ENCODE data around the gene CD63. TPM values are rescaled to one million over a fixed set of nuclear protein-coding genes. Genes with fewer than 3 reads are reported as not detected.
A peak's percentile ranks its signal among the peaks of the same experiment; 100 is the strongest.

The CD63 gene
- total and polyA plus RNA-seq, 8 donors: 71.2 to 1,329 (median 464) TPM

- no peak for DNase-seq
- H3K4me3 ChIP-seq: no peak overlapping the region
- intact Hi-C loops (cut with DNase I; ENCODE audit: low total_unique reads): no loop called here
- 85 to 93% (median 89%) methylated on average over 14 of the region's 14 CpGs for WGBS, 5 donors
- TF ChIP-seq EP300 (IDR thresholded peaks at IDR 0.05) (no peak), POLR2A (IDR thresholded peaks at IDR 0.05) (no peak), POLR2AphosphoS5 (IDR thresholded peaks at IDR 0.05) (no peak), CTCF (IDR thresholded peaks at IDR 0.05) (no peak)
- H3K4me1 ChIP-seq: peaks cover 19 to 35% (median 29%) of the 10 kb centered on the region in 4 donors
- no peak overlapping the region for H3K27ac ChIP-seq
- H3K27me3 ChIP-seq: no peaks in the 10 kb centered on the region
- H3K9me3 ChIP-seq: no peaks in the 10 kb centered on the region
- no peaks in the 10 kb centered on the region for H3K36me3 ChIP-seq
Measured at GRCh38 chr12:55733021-55733555, 4.3 kb upstream of the CD63 start.

- peaks cover 0 to under 1% (median 0%) of the 10 kb centered on the region in 4 donors for H3K36me3 ChIP-seq
- no peak overlapping the region for H3K27ac ChIP-seq
- WGBS, 5 donors: 70 to 83% (median 76%) methylated on average over 4 of the region's 4 CpGs
- no peak overlapping the region for H3K4me3 ChIP-seq
- DNase-seq: no peak
- no peaks in the 10 kb centered on the region for H3K27me3 ChIP-seq
- H3K4me1 ChIP-seq: peaks cover 18 to 33% (median 29%) of the 10 kb centered on the region in 4 donors
- intact Hi-C loops (cut with DNase I; ENCODE audit: low total_unique reads): no loop called here
- no peaks in the 10 kb centered on the region for H3K9me3 ChIP-seq
- TF ChIP-seq POLR2AphosphoS5 (IDR thresholded peaks at IDR 0.05): no peak
- no peak for TF ChIP-seq POLR2A (IDR thresholded peaks at IDR 0.05)
- no peak for TF ChIP-seq CTCF (IDR thresholded peaks at IDR 0.05)
- no peak for TF ChIP-seq EP300 (IDR thresholded peaks at IDR 0.05)
Measured at GRCh38 chr12:55732288-55732687, 3.5 kb upstream of the CD63 start.

DNA sequence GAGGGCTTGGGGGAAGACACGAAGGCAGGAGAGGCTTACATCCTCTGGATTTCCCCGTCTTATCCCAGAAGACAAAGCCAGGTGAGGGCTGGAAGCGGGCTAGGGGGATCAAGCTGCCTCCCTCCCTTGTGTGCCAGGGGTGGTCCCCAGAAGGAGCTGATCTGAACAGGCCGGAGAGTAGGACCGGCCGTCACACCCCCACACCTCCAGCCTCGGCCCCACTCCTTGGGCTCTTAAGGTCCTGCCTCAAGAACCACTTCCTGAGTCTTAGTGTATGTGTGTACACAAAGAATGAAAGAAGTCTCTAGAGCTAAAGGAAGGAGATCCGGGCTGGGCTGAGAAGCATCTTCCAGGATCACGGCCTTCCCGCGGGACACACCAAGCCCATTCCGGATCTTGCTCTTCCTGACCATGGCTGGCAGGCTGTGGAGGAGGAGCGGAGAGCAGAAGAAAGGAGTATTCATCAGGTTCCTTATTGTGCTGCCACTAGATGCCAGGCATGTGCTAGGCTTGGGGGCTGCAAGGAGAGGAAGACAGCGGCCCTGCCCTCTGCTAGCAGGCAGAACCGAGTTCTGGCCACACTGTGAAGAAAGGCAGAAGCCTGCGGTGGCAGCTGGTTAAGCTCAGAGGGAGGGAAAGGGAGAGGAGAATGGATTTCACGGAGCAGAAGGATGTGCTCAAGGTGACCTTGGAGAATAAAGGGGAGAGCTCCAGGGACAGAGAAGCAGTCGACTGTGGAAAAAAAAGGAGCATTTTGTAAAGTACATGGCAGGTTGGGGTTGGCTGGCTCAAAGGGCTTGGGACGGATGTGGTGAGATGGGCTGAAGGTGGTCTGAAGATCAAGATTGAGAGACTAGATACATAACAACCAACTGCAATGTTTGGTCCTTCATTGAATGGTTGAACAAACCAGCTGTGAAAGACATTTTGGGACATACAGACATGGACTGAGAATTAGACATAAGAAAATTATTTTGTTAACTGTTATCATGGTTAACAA lies 1.3 kb upstream of the CD63 start:
- Histone ChIP-seq H3K9me3 (no peaks in the 10 kb centered on the region), H3K4me3 (peak overlapping the region; percentile 75 to 96 (median 91)), H3K27me3 (no peaks in the 10 kb centered on the region), H3K27ac (peak overlapping the region; percentile 94 to 100 (median 99)), H3K4me1 (peaks cover 38 to 48% (median 44%) of the 10 kb centered on the region in 4 donors), H3K36me3 (peaks cover 20 to 22% (median 21%) of the 10 kb centered on the region in 4 donors)
- peak in 1 of 2 donors; percentile 83 for DNase-seq
- intact Hi-C loops (cut with DNase I; ENCODE audit: low total_unique reads): no loop called here
- TF ChIP-seq EP300 (IDR thresholded peaks at IDR 0.05) (no peak), POLR2A (IDR thresholded peaks at IDR 0.05) (peak in 1 of 4 donors; percentile 2), POLR2AphosphoS5 (IDR thresholded peaks at IDR 0.05) (peak in 1 of 3 donors; percentile 19), CTCF (IDR thresholded peaks at IDR 0.05) (no peak)
- WGBS, 5 donors: 5 to 7% (median 6%) methylated on average over 14 to 19 of the region's 19 CpGs

DNA sequence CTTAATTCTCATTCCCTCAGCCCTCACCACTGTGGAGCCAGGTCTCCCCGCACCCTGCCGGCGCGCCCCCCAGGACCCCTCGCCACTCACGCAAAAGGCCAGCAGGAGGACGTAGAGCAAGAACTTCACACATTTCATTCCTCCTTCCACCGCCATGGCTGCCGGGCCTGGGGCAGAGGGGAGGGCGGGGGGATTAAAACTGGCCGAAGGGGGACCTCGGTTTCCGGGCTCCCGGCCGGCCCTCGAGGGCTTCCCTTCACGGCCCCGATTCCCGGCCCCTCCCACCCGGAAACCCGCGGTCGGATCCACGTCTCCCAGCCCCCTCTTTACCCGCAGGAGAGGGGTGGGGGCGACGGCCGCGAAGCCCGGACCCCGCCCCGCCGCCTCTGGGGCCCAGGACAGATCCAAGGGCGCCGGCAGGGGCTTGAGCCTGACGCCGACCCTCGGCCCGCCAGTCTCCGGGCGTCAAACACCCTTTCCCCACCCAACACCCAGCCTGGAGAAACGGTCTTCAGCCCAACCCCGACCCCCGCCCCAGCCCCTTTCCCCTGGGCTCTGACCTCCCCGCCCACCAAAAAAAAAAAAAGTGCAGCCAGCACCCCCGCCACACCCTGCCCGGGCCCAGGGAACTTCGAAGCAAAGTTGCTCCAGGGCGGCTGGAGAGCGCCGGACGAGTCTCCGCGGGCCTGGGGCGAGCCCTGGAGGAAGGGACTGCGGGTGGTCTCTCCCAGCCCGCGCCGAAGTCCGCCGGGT lies 447 bp downstream of the CD63 start:
- intact Hi-C loops (cut with DNase I; ENCODE audit: low total_unique reads): no loop called here
- no peaks in the 10 kb centered on the region for H3K27me3 ChIP-seq
- peaks cover 53 to 66% (median 60%) of the 10 kb centered on the region in 4 donors for H3K4me1 ChIP-seq

More for the DNA sequence above, 447 bp downstream of the CD63 start:
- 0 to 1% (median 1%) methylated on average over 16 to 61 of the region's 61 CpGs for WGBS, 5 donors
- Histone ChIP-seq H3K27ac (peak overlapping the region; percentile 94 to 100 (median 99)), H3K36me3 (peaks cover 31 to 40% (median 38%) of the 10 kb centered on the region in 4 donors), H3K4me3 (peak overlapping the region; percentile 75 to 96 (median 91)), H3K9me3 (no peaks in the 10 kb centered on the region)
- DNase-seq: peak; percentile 77 to 95
- peak in 1 of 4 donors; percentile 78 for TF ChIP-seq POLR2A (IDR thresholded peaks at IDR 0.05)
- no peak for TF ChIP-seq POLR2AphosphoS5 (IDR thresholded peaks at IDR 0.05)

Data from stomach (tissue), 9 donors.